Keratinocyte (primary cell): ENCODE measurements around the gene INPP5A. TPM values are rescaled to one million over a fixed set of nuclear protein-coding genes. Genes with fewer than 3 reads are reported as not detected.

Experiments
- DNase-seq: peaks from one replicate; pipeline ENCODE4 v3.0.0-alpha.2; 2011; ENCODE audit warnings: low read depth, missing footprints, low spot score
- FAIRE-seq: peaks from 2 replicates; lab custom pipeline; 2011; peaks lifted over from hg19 to GRCh38; lab: Jason Lieb, UNC
- H2AFZ ChIP-seq: 2 replicates; pipeline ENCODE4 v1.6.0; 2012; ENCODE audit warnings: low read length, control low read depth, inconsistent platforms; ENCODE audit not compliant: control insufficient read depth
- H3K27ac ChIP-seq: 2 replicates; pipeline ENCODE4 v1.5.1; 2011; ENCODE audit warnings: low read length; ENCODE audit not compliant: control insufficient read depth, insufficient read depth
- H3K27me3 ChIP-seq: 3 replicates; pipeline ENCODE4 v1.6.0; 2011; ENCODE audit warnings: low read length; ENCODE audit not compliant: control insufficient read depth, insufficient read depth; ENCODE audit errors: extremely low read depth
- H3K36me3 ChIP-seq, 2 experiments: 2 replicates in 1 of 2; 3 replicates in 1 of 2; pipeline ENCODE4 v1.5.1; 2011; ENCODE audit warnings: low read length in 2 of 2, mild to moderate bottlenecking in 1 of 2; ENCODE audit not compliant: control insufficient read depth in 2 of 2, insufficient read depth in 2 of 2; ENCODE audit errors: extremely low read depth in 1 of 2
- H3K4me1 ChIP-seq: 3 replicates; pipeline ENCODE4 v1.5.1; 2011; ENCODE audit warnings: low read length; ENCODE audit not compliant: control insufficient read depth, insufficient read depth; ENCODE audit errors: extremely low read depth
- H3K4me2 ChIP-seq: 3 replicates; pipeline ENCODE4 v1.6.0; 2011; ENCODE audit warnings: low read depth, low read length; ENCODE audit not compliant: control insufficient read depth, insufficient read depth; ENCODE audit errors: extremely low read depth
- H3K4me3 ChIP-seq, 3 experiments: fragments of 200-600 bp in 1 of 3; sonication (generic) in 1 of 3; 2 replicates in 2 of 3; 3 replicates in 1 of 3; pipeline ENCODE4 v1.5.1; 2011 to 2016; ENCODE audit warnings: low read length in 3 of 3, mild to moderate bottlenecking in 3 of 3, control low read depth in 2 of 3, inconsistent platforms in 1 of 3, low read depth in 1 of 3, mixed read lengths in 1 of 3, mixed run types in 1 of 3, moderate library complexity in 1 of 3; ENCODE audit not compliant: control insufficient read depth in 2 of 3, insufficient read depth in 2 of 3; ENCODE audit errors: extremely low read depth in 1 of 3
- H3K79me2 ChIP-seq: 2 replicates; pipeline ENCODE4 v1.6.0; 2012; ENCODE audit warnings: low read length; ENCODE audit not compliant: control insufficient read depth, insufficient read depth
- H3K9ac ChIP-seq: 3 replicates; pipeline ENCODE4 v1.6.0; 2011; ENCODE audit warnings: low read length; ENCODE audit not compliant: control insufficient read depth, insufficient read depth; ENCODE audit errors: extremely low read depth
- H3K9me1 ChIP-seq: 3 replicates; pipeline ENCODE4 v1.6.0; 2011; ENCODE audit warnings: low read length; ENCODE audit not compliant: control insufficient read depth, insufficient read depth; ENCODE audit errors: extremely low read depth
- H3K9me3 ChIP-seq: 2 replicates; pipeline ENCODE4 v1.5.1; 2012; ENCODE audit warnings: low read depth, low read length; ENCODE audit not compliant: control insufficient read depth
- H4K20me1 ChIP-seq: 3 replicates; pipeline ENCODE4 v1.6.0; 2011; ENCODE audit warnings: low read length; ENCODE audit not compliant: control insufficient read depth, insufficient read depth; ENCODE audit errors: extremely low read depth
- CTCF ChIP-seq, 3 experiments: IDR thresholded peaks in 1 of 3; conservative IDR thresholded peaks in 1 of 3; optimal IDR thresholded peaks in 1 of 3; 2 replicates in 2 of 3; 3 replicates in 1 of 3; pipeline versions ENCODE3 to v1.5.1; 2011; ENCODE audit warnings: low read length in 3 of 3, mild to moderate bottlenecking in 3 of 3, moderate library complexity in 2 of 3, control low read depth in 1 of 3, inconsistent platforms in 1 of 3; ENCODE audit not compliant: insufficient read depth in 2 of 3; ENCODE audit errors: extremely low read depth in 1 of 3
- EZH2 ChIP-seq: IDR thresholded peaks from one replicate; pipeline ENCODE4 v1.6.1; 2012; ENCODE audit warnings: inconsistent platforms, mild to moderate bottlenecking, low read length, moderate library complexity
- dilution Hi-C: fragments of 300-500 bp; cut with MboI; formaldehyde crosslinking; loops from one replicate; pipeline ENCODE4 v1.7.0; 2020; ENCODE audit warnings: low sequenced_read_pairs; ENCODE audit not compliant: extremely low pct_ligation_motif_present
- polyA plus RNA-seq, 5 experiments: library from polyadenylated mRNA; depleted of rRNA in 3 of 5; stranded (reverse) in 3 of 5; stranded (forward) in 1 of 5; unstranded in 1 of 5; fragments of >200 nt; gene quantifications; 1 replicate in 1 of 5; 2 replicates in 3 of 5; 3 replicates in 1 of 5; pipeline versions ENCODE4 v1.2.1 to v1.2.3, GENCODE V29; 2011 to 2012; ENCODE audit warnings: missing spikeins in 2 of 5, low read depth in 1 of 5, low replicate concordance in 1 of 5

The INPP5A gene
- polyA plus RNA-seq, 1 donor (not counting 4 experiments of a cell fraction or from before 2014, with no cell fraction given): 11.2 TPM

GRCh38 chr10:132538790-132539421, 1.3 kb downstream of the INPP5A start:
- FAIRE-seq: no peak
- H3K4me2 ChIP-seq: peak overlapping the region; percentile 96
- DNase-seq: no peak
- H3K27ac ChIP-seq: no peak overlapping the region
- H3K9ac ChIP-seq: peak overlapping the region; percentile 78
- no peaks in the 10 kb centered on the region for H3K9me3 ChIP-seq
- H4K20me1 ChIP-seq: peaks cover 6% of the 10 kb centered on the region
- dilution Hi-C loops: no loop called here
- no peaks in the 10 kb centered on the region for H3K36me3 ChIP-seq
- H3K4me1 ChIP-seq: peaks cover 24% of the 10 kb centered on the region
- H3K9me1 ChIP-seq: no peaks in the 10 kb centered on the region
- H3K79me2 ChIP-seq: peaks cover 18% of the 10 kb centered on the region
- no peak overlapping the region for H2AFZ ChIP-seq
- H3K27me3 ChIP-seq: no peaks in the 10 kb centered on the region
- no peak for TF ChIP-seq CTCF (optimal IDR thresholded peaks at IDR 0.05 in 1 of 3, IDR thresholded peaks at IDR 0.05 in 1 of 3, conservative IDR thresholded peaks at IDR 0.05 in 1 of 3; ENCODE audit: extremely low read depth in 1 of 3, insufficient read depth in 2 of 3, low read length in 3 of 3)
- peak overlapping the region in 2 of 3 experiments; percentile 76 to 82 for H3K4me3 ChIP-seq

- Histone ChIP-seq H4K20me1 (peaks cover 6% of the 10 kb centered on the region), H3K9me3 (no peaks in the 10 kb centered on the region), H3K27ac (no peak overlapping the region), H3K36me3 (no peaks in the 10 kb centered on the region), H3K4me2 (peak overlapping the region; percentile 96), H3K79me2 (peaks cover 20% of the 10 kb centered on the region), H3K27me3 (no peaks in the 10 kb centered on the region), H3K4me3 (no peak overlapping the region), H3K4me1 (peaks cover 28% of the 10 kb centered on the region), H2AFZ (no peak overlapping the region), H3K9ac (no peak overlapping the region), H3K9me1 (no peaks in the 10 kb centered on the region)
- no peak for TF ChIP-seq EZH2
- TF ChIP-seq CTCF (optimal IDR thresholded peaks at IDR 0.05 in 1 of 3, IDR thresholded peaks at IDR 0.05 in 1 of 3, conservative IDR thresholded peaks at IDR 0.05 in 1 of 3; ENCODE audit: extremely low read depth in 1 of 3, insufficient read depth in 2 of 3, low read length in 3 of 3): no peak
- dilution Hi-C loops: no loop called here
- FAIRE-seq: no peak
- no peak for DNase-seq
These were observed 1.8 kb downstream of the INPP5A start for GRCh38 chr10:132539431-132539839.
